AG20443 (cell line): ENCODE measurements around the gene MYO16.

ENCODE experiments used
- DNase-seq: peaks from one replicate; pipeline ENCODE4 v3.0.0; 2012; ENCODE audit warnings: low spot score, mixed read lengths

The MYO16 gene

GRCh38 chr13:108629181-108629752 is at the start of gene MYO16:
Gene MYO16 (plus strand): TSS chr13:108629611. CDS start chr13:108629845, 234 bp downstream.
- DNase-seq = no peak

GRCh38 chr13:108586826-108587225 is 42.6 kb upstream of the MYO16 start:
- DNase-seq = no peak

- DNase-seq = no peak
These were observed 40.9 kb upstream of the MYO16 start for GRCh38 chr13:108588516-108588915.

GRCh38 chr13:108594153-108594552 is 35.3 kb upstream of the MYO16 start:
- no peak for DNase-seq

- no peak for DNase-seq
These were observed 33.8 kb upstream of the MYO16 start for GRCh38 chr13:108595436-108596274.

GRCh38 chr13:108597943-108598342 is 31.5 kb upstream of the MYO16 start:
- DNase-seq = no peak

GRCh38 chr13:108606424-108606823 is 23.0 kb upstream of the MYO16 start:
- no peak for DNase-seq

GRCh38 chr13:108609353-108609752 is 20.1 kb upstream of the MYO16 start:
- DNase-seq = peak; percentile 55

- no peak for DNase-seq
These were observed 18.9 kb upstream of the MYO16 start for GRCh38 chr13:108610507-108610906.

- no peak for DNase-seq
These were observed 14.2 kb upstream of the MYO16 start for GRCh38 chr13:108615241-108615640.

- no peak for DNase-seq
These were observed 11.2 kb upstream of the MYO16 start for GRCh38 chr13:108618233-108618632.

GRCh38 chr13:108621462-108621861 is 7.9 kb upstream of the MYO16 start:
- no peak for DNase-seq

- DNase-seq = no peak
These were observed 5.3 kb upstream of the MYO16 start for GRCh38 chr13:108624108-108624507.

- no peak for DNase-seq
These were observed 4.4 kb upstream of the MYO16 start for GRCh38 chr13:108624979-108625378.

GRCh38 chr13:108629988-108630387 is 577 bp downstream of the MYO16 start:
- no peak for DNase-seq

GRCh38 chr13:108632649-108633167 is 3.3 kb downstream of the MYO16 start:
- no peak for DNase-seq

GRCh38 chr13:108638901-108639300 is 9.5 kb downstream of the MYO16 start:
- DNase-seq = no peak

- no peak for DNase-seq
These were observed 14.4 kb downstream of the MYO16 start for GRCh38 chr13:108643646-108644353.

GRCh38 chr13:108645376-108645775 is 16.0 kb downstream of the MYO16 start:
- no peak for DNase-seq

- DNase-seq = no peak
These were observed 20.9 kb downstream of the MYO16 start for GRCh38 chr13:108650271-108650670.

GRCh38 chr13:108656742-108657141 is 27.3 kb downstream of the MYO16 start:
- DNase-seq = no peak

GRCh38 chr13:108657519-108657918 is 28.1 kb downstream of the MYO16 start:
- no peak for DNase-seq

- DNase-seq = no peak
These were observed 33.1 kb downstream of the MYO16 start for GRCh38 chr13:108662528-108662927.
